ENCODE results near the gene ZFP36L1.

ZFP36L1 gene

GRCh38 chr14:68792979-68793733 is at the start of gene ZFP36L1:
Gene ZFP36L1, minus strand, starts transcription at chr14:68793067. Its CDS starts 129 bp downstream, at chr14:68792938.
- peak; percentile 85 to 90 for DNase-seq (ENCODE audit: low read depth in 2 of 2)

GRCh38 chr14:68842298-68842697 is 49.4 kb upstream of the ZFP36L1 start:
- DNase-seq (ENCODE audit: low read depth in 2 of 2), result no peak

GRCh38 chr14:68841016-68841809 is 48.3 kb upstream of the ZFP36L1 start:
- no peak for DNase-seq (ENCODE audit: low read depth in 2 of 2)

- DNase-seq (ENCODE audit: low read depth in 2 of 2), result no peak
Measured at GRCh38 chr14:68840454-68840853, 47.6 kb upstream of the ZFP36L1 start.

GRCh38 chr14:68836082-68836481 is 43.2 kb upstream of the ZFP36L1 start:
- no peak for DNase-seq (ENCODE audit: low read depth in 2 of 2)

GRCh38 chr14:68834816-68835215 is 41.9 kb upstream of the ZFP36L1 start:
- DNase-seq (ENCODE audit: low read depth in 2 of 2), result no peak

GRCh38 chr14:68828698-68829097 is 35.8 kb upstream of the ZFP36L1 start:
- DNase-seq (ENCODE audit: low read depth in 2 of 2), result no peak

GRCh38 chr14:68825729-68826128 is 32.9 kb upstream of the ZFP36L1 start:
- no peak for DNase-seq (ENCODE audit: low read depth in 2 of 2)

GRCh38 chr14:68824517-68825347 is 31.9 kb upstream of the ZFP36L1 start:
- no peak for DNase-seq (ENCODE audit: low read depth in 2 of 2)

- no peak for DNase-seq (ENCODE audit: low read depth in 2 of 2)
Measured at GRCh38 chr14:68824207-68824516, 31.3 kb upstream of the ZFP36L1 start.

GRCh38 chr14:68823434-68824206 is 30.8 kb upstream of the ZFP36L1 start:
- DNase-seq (ENCODE audit: low read depth in 2 of 2), result no peak

- DNase-seq (ENCODE audit: low read depth in 2 of 2), result no peak
Measured at GRCh38 chr14:68822926-68823325, 30.1 kb upstream of the ZFP36L1 start.

GRCh38 chr14:68822132-68822651 is 29.3 kb upstream of the ZFP36L1 start:
- DNase-seq (ENCODE audit: low read depth in 2 of 2), result no peak

GRCh38 chr14:68820999-68821683 is 28.3 kb upstream of the ZFP36L1 start:
- DNase-seq (ENCODE audit: low read depth in 2 of 2), result no peak

GRCh38 chr14:68820536-68820935 is 27.7 kb upstream of the ZFP36L1 start:
- no peak for DNase-seq (ENCODE audit: low read depth in 2 of 2)

- no peak for DNase-seq (ENCODE audit: low read depth in 2 of 2)
Measured at GRCh38 chr14:68820119-68820518, 27.3 kb upstream of the ZFP36L1 start.

GRCh38 chr14:68819260-68819691 is 26.4 kb upstream of the ZFP36L1 start:
- no peak for DNase-seq (ENCODE audit: low read depth in 2 of 2)

GRCh38 chr14:68817506-68818212 is 24.8 kb upstream of the ZFP36L1 start:
- no peak for DNase-seq (ENCODE audit: low read depth in 2 of 2)

GRCh38 chr14:68816943-68817430 is 24.1 kb upstream of the ZFP36L1 start:
- DNase-seq (ENCODE audit: low read depth in 2 of 2), result no peak
